Lower leg skin (tissue), 4 donors: ENCODE data around the gene ZNF850. TPM values are rescaled to one million over a fixed set of nuclear protein-coding genes. Genes with fewer than 3 reads are reported as not detected.
A peak's percentile ranks its signal among the peaks of the same experiment; 100 is the strongest.

ENCODE experiments used
- DNase-seq, 2 donors: peaks; one replicate each; pipeline ENCODE4 v3.0.0-alpha.2; 2019; ENCODE audit warnings: low spot score in 2 of 2
- H3K4me3 ChIP-seq: fragments of 200-600 bp; sonication (generic); 2 replicates; pipeline ENCODE4 v1.5.1; 2017; ENCODE audit warnings: mild to moderate bottlenecking, low read depth; ENCODE audit not compliant: poor library complexity, severe bottlenecking
- POLR2A ChIP-seq, 2 donors: fragments of 450-650 bp; IDR thresholded peaks; one replicate each; pipeline ENCODE4 v1.6.1; 2016 to 2017; ENCODE audit warnings: antibody characterized with exemption in 2 of 2, mild to moderate bottlenecking in 1 of 2, moderate library complexity in 1 of 2
- WGBS, 2 donors: methylation state at CpG; one replicate each; pipeline ENCODE4 v1.1.5; 2018; 5-methylcytosine and 5-hydroxymethylcytosine counted together
- intact Hi-C: fragments of 100-400 bp; cut with DNase I; formaldehyde crosslinking; loops from one replicate; pipeline ENCODE4 v1.15.0; 2023; ENCODE audit warnings: low total_unique reads
- total RNA-seq, 4 donors: library from RNA; depleted of rRNA; stranded (reverse); fragments of >200 nt; gene quantifications; one replicate each; pipeline ENCODE4 v1.1.0, GENCODE V29; 2016
- TF ChIP-seq, protein P1 (sequence below), 3 donors: fragments of 450-650 bp; IDR thresholded peaks; one replicate each; pipeline ENCODE4 v1.5.1; 2016; ENCODE audit warnings: antibody characterized with exemption in 3 of 3, mild to moderate bottlenecking in 3 of 3, moderate library complexity in 2 of 3

Gene ZNF850
- total RNA-seq, 4 donors from 2014 or later: 1.0 to 2.2 (median 1.5) TPM

GRCh38 chr19:36665832-36666231, 106.8 kb downstream of the ZNF850 start:
- peak overlapping the region; percentile 59 for H3K4me3 ChIP-seq
- intact Hi-C loops: no loop called here
- TF ChIP-seq, protein P1, sequence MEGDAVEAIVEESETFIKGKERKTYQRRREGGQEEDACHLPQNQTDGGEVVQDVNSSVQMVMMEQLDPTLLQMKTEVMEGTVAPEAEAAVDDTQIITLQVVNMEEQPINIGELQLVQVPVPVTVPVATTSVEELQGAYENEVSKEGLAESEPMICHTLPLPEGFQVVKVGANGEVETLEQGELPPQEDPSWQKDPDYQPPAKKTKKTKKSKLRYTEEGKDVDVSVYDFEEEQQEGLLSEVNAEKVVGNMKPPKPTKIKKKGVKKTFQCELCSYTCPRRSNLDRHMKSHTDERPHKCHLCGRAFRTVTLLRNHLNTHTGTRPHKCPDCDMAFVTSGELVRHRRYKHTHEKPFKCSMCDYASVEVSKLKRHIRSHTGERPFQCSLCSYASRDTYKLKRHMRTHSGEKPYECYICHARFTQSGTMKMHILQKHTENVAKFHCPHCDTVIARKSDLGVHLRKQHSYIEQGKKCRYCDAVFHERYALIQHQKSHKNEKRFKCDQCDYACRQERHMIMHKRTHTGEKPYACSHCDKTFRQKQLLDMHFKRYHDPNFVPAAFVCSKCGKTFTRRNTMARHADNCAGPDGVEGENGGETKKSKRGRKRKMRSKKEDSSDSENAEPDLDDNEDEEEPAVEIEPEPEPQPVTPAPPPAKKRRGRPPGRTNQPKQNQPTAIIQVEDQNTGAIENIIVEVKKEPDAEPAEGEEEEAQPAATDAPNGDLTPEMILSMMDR (IDR thresholded peaks at IDR 0.05): no peak
- no peak for TF ChIP-seq POLR2A (IDR thresholded peaks at IDR 0.05)
- WGBS, 2 donors: 50 to 52% methylated on average over 14 of the region's 14 CpGs
- DNase-seq: no peak

Other genes with a start within 250 kb of the ZNF850 start
- gene ZNF260, start 244.5 kb downstream of the ZNF850 start, total RNA-seq: 1 to 10 TPM; 5.4 to 8.7 (median 7.1) TPM
- gene ZNF529, start 199.5 kb downstream of the ZNF850 start, total RNA-seq: 1 to 10 TPM; 3.9 to 7.8 (median 6.7) TPM
- gene ZNF382, start 167.5 kb downstream of the ZNF850 start, total RNA-seq: 1 to 10 TPM in 3 of 4 donors, under 1 TPM in 1; 0.95 to 3.3 (median 1.2) TPM
- gene ZNF461, start 106.0 kb downstream of the ZNF850 start, total RNA-seq: 10 to 100 TPM in 1 of 4 donors, 1 to 10 TPM in 3; 5.9 to 19.3 (median 7.9) TPM
- gene ZNF567, start 85.2 kb downstream of the ZNF850 start, total RNA-seq: 1 to 10 TPM; 6.3 to 9.6 (median 7.7) TPM
- 1 to 10 TPM; 3.5 to 9.1 (median 4.2) TPM for gene ZNF790, start 65.6 kb upstream of the ZNF850 start, total RNA-seq
- gene ZNF345, start 78.1 kb upstream of the ZNF850 start, total RNA-seq: 1 to 10 TPM; 3.6 to 8.6 (median 5.4) TPM
- 1 to 10 TPM; 3.0 to 3.8 (median 3.4) TPM for gene ZNF829, start 143.5 kb upstream of the ZNF850 start, total RNA-seq
- gene ZNF568, start 143.5 kb upstream of the ZNF850 start, total RNA-seq: 10 to 100 TPM in 2 of 4 donors, 1 to 10 TPM in 2; 7.4 to 12.1 (median 9.4) TPM